Ascending aorta (tissue), 2 donors: Measurements from ENCODE around the gene LRRC10B. TPM values are rescaled to one million over a fixed set of nuclear protein-coding genes. Genes with fewer than 3 reads are reported as not detected.

Source experiments
- DNase-seq, 2 donors: peaks; one replicate each; pipeline ENCODE4 v3.0.0-alpha.2; 2019; ENCODE audit warnings: low spot score in 2 of 2
- H3K27ac ChIP-seq, 2 donors: fragments of 200-600 bp; sonication (generic); one replicate each; pipeline ENCODE4 v1.5.1; 2016 to 2017; ENCODE audit warnings: mild to moderate bottlenecking in 1 of 2
- H3K27me3 ChIP-seq: fragments of 200-600 bp; sonication (generic); one replicate; pipeline ENCODE4 v1.5.1; 2017
- H3K36me3 ChIP-seq, 2 donors: fragments of 200-600 bp; sonication (generic); one replicate each; pipeline ENCODE4 v1.5.1; 2016
- H3K4me1 ChIP-seq, 2 donors: fragments of 200-600 bp; sonication (generic); one replicate each; pipeline ENCODE4 v1.5.1; 2016 to 2017; ENCODE audit warnings: mild to moderate bottlenecking in 1 of 2
- H3K4me3 ChIP-seq, 2 donors: fragments of 200-600 bp; sonication (generic); one replicate each; pipeline ENCODE4 v1.5.1; 2016 to 2017; ENCODE audit warnings: mild to moderate bottlenecking in 1 of 2
- H3K9me3 ChIP-seq, 2 donors: fragments of 200-600 bp; sonication (generic); one replicate each; pipeline ENCODE4 v1.5.1; 2016
- CTCF ChIP-seq, 3 experiments: fragments of 200-600 bp in 2 of 3; fragments of 450-650 bp in 1 of 3; sonication (generic) in 2 of 3; IDR thresholded peaks; one replicate each; pipeline ENCODE4 v1.5.1; 2016 to 2019; ENCODE audit warnings: antibody characterized with exemption in 3 of 3, mild to moderate bottlenecking in 1 of 3, moderate library complexity in 1 of 3
- intact Hi-C: fragments of 100-400 bp; cut with DNase I; formaldehyde crosslinking; loops from one replicate; pipeline ENCODE4 v1.15.1; 2023
- total RNA-seq: library from RNA; depleted of rRNA; stranded (reverse); fragments of >200 nt; gene quantifications from one replicate; pipeline ENCODE4 v1.1.0, GENCODE V29; 2016

Gene LRRC10B
- total RNA-seq, 1 donor from 2014 or later = 0.85 TPM

GRCh38 chr11:61553373-61554171 is 45.0 kb downstream of the LRRC10B start:
- no peak for DNase-seq
- Histone ChIP-seq H3K4me1 (peaks cover 0 to 3% of the 10 kb centered on the region in 2 donors), H3K27me3 (peaks cover 8% of the 10 kb centered on the region), H3K4me3 (no peak overlapping the region), H3K36me3 (no peaks in the 10 kb centered on the region), H3K27ac (no peak overlapping the region), H3K9me3 (no peaks in the 10 kb centered on the region)
- intact Hi-C loops = no loop called here
- no peak for TF ChIP-seq CTCF (IDR thresholded peaks at IDR 0.05)

GRCh38 chr11:61554172-61554988 is 45.8 kb downstream of the LRRC10B start:
- TF ChIP-seq CTCF (IDR thresholded peaks at IDR 0.05) = no peak
- Histone ChIP-seq H3K9me3 (no peaks in the 10 kb centered on the region), H3K4me1 (peaks cover 0 to 3% of the 10 kb centered on the region in 2 donors), H3K27me3 (peaks cover 8% of the 10 kb centered on the region), H3K36me3 (no peaks in the 10 kb centered on the region), H3K4me3 (no peak overlapping the region), H3K27ac (no peak overlapping the region)
- DNase-seq = no peak
- intact Hi-C loops = no loop called here

- peaks cover 0 to 3% of the 10 kb centered on the region in 2 donors for H3K4me1 ChIP-seq
- H3K9me3 ChIP-seq = no peaks in the 10 kb centered on the region
- H3K27me3 ChIP-seq = peaks cover 8% of the 10 kb centered on the region
- no peaks in the 10 kb centered on the region for H3K36me3 ChIP-seq
- H3K4me3 ChIP-seq = no peak overlapping the region
- intact Hi-C loops = no loop called here
- H3K27ac ChIP-seq = no peak overlapping the region
- DNase-seq = no peak
- TF ChIP-seq CTCF (IDR thresholded peaks at IDR 0.05) = no peak
Observed at GRCh38 chr11:61555051-61555969, 46.8 kb downstream of the LRRC10B start.

- H3K27me3 ChIP-seq = peaks cover 8% of the 10 kb centered on the region
- H3K9me3 ChIP-seq = no peaks in the 10 kb centered on the region
- intact Hi-C loops = no loop called here
- no peak overlapping the region for H3K27ac ChIP-seq
- no peak for TF ChIP-seq CTCF (IDR thresholded peaks at IDR 0.05)
- peaks cover 0 to 3% of the 10 kb centered on the region in 2 donors for H3K4me1 ChIP-seq
- H3K36me3 ChIP-seq = no peaks in the 10 kb centered on the region
- DNase-seq = no peak
- H3K4me3 ChIP-seq = no peak overlapping the region
Observed at GRCh38 chr11:61555978-61556377, 47.4 kb downstream of the LRRC10B start.

GRCh38 chr11:61556621-61557020 is 48.1 kb downstream of the LRRC10B start:
- H3K9me3 ChIP-seq = no peaks in the 10 kb centered on the region
- peaks cover 8% of the 10 kb centered on the region for H3K27me3 ChIP-seq
- peaks cover 0 to 3% of the 10 kb centered on the region in 2 donors for H3K4me1 ChIP-seq
- intact Hi-C loops = no loop called here
- no peak overlapping the region for H3K27ac ChIP-seq
- H3K36me3 ChIP-seq = no peaks in the 10 kb centered on the region
- DNase-seq = no peak
- H3K4me3 ChIP-seq = no peak overlapping the region
- TF ChIP-seq CTCF (IDR thresholded peaks at IDR 0.05) = no peak
